Measurements from ENCODE around the gene ZNF106. TPM values are rescaled to one million over a fixed set of nuclear protein-coding genes. Genes with fewer than 3 reads are reported as not detected.

ZNF106 gene
- total and polyA plus RNA-seq, 7 donors: 10.9 to 107 (median 69.4) TPM

DNA sequence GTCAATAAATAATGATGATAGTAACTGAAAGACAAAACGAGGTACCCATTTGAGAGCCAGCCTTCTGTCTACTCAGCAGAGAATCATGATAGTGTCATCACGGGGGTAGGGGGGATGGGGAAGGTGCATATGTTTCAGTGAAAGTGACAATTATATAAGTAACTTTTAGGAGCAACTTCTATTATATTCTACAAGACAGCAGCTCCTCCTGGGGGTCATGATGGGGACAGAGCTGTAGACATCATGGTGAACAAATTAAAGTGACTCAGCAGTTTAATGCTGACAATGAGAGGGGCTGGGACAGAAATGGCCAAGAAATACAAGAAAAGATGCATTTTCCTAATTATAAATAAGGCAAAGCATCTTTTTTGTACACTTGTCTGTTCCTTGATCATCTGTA lies 119.8 kb downstream of the ZNF106 start:
- TF ChIP-seq POLR2AphosphoS5 (IDR thresholded peaks at IDR 0.05) (no peak), POLR2A (IDR thresholded peaks at IDR 0.05) (no peak), EP300 (IDR thresholded peaks at IDR 0.05) (no peak)
- TF ChIP-seq, protein P1, sequence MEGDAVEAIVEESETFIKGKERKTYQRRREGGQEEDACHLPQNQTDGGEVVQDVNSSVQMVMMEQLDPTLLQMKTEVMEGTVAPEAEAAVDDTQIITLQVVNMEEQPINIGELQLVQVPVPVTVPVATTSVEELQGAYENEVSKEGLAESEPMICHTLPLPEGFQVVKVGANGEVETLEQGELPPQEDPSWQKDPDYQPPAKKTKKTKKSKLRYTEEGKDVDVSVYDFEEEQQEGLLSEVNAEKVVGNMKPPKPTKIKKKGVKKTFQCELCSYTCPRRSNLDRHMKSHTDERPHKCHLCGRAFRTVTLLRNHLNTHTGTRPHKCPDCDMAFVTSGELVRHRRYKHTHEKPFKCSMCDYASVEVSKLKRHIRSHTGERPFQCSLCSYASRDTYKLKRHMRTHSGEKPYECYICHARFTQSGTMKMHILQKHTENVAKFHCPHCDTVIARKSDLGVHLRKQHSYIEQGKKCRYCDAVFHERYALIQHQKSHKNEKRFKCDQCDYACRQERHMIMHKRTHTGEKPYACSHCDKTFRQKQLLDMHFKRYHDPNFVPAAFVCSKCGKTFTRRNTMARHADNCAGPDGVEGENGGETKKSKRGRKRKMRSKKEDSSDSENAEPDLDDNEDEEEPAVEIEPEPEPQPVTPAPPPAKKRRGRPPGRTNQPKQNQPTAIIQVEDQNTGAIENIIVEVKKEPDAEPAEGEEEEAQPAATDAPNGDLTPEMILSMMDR (IDR thresholded peaks at IDR 0.05): no peak
- no peak for DNase-seq
- H3K27ac ChIP-seq: no peak overlapping the region
- no peaks in the 10 kb centered on the region for H3K36me3 ChIP-seq
- no peaks in the 10 kb centered on the region for H3K4me1 ChIP-seq
- H3K9me3 ChIP-seq: no peaks in the 10 kb centered on the region
- 64 to 81% methylated on average over 2 of the region's 2 CpGs for WGBS, 2 donors
- intact Hi-C loops (cut with DNase I): no loop called here
- H3K27me3 ChIP-seq: no peaks in the 10 kb centered on the region
- H3K4me3 ChIP-seq: no peak overlapping the region

DNA sequence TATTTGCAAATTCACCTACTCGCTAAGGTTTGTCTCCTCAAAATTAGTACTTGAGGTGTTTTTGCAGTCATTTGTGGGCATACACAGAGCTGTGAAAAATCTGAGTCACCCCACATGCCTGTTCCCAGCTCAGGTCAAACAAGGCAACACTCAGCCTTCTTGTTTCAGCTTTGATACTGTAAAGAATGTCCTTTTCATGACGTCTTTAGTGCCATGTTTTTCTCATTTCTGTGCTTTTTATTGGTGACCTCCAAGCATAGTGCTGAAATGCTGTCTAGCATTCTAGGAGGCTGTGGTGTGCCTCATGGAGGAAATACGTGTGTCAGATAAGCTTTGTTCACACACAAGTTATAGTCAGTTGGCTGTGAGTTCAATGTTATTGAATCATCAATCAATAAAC lies 122.8 kb downstream of the ZNF106 start:
- H3K27me3 ChIP-seq: no peaks in the 10 kb centered on the region
- TF ChIP-seq EP300 (IDR thresholded peaks at IDR 0.05) (no peak), POLR2AphosphoS5 (IDR thresholded peaks at IDR 0.05) (no peak), POLR2A (IDR thresholded peaks at IDR 0.05) (no peak)
- TF ChIP-seq, protein P1 (IDR thresholded peaks at IDR 0.05): no peak
- no peak overlapping the region for H3K27ac ChIP-seq
- H3K4me3 ChIP-seq: no peak overlapping the region
- H3K36me3 ChIP-seq: no peaks in the 10 kb centered on the region
- no peaks in the 10 kb centered on the region for H3K4me1 ChIP-seq
- no peaks in the 10 kb centered on the region for H3K9me3 ChIP-seq
- DNase-seq: no peak
- intact Hi-C loops (cut with DNase I): no loop called here
- 89 to 92% methylated on average over 3 of the region's 3 CpGs for WGBS, 2 donors

DNA sequence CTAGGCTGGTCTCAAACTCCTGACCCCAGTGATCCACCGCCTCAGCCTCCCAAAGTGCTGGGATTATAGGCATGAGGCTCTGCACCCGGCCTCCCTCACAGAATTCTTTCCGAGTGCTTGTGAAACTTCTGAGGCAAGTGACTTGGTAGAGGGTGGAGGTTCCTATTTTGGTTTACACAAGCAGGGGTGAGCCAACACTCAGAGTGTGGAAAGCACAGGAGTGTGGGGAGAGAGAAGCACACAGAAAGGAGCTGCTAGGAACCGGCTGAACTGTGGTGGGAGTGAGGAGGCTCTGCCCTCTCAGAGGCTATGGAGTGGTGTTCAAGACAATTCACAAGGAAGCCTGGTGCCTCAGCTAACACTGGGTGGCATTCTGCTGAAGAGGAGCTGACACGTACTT lies 123.9 kb downstream of the ZNF106 start:
- DNase-seq: no peak
- no peaks in the 10 kb centered on the region for H3K4me1 ChIP-seq
- no peak for TF ChIP-seq POLR2AphosphoS5 (IDR thresholded peaks at IDR 0.05)
- TF ChIP-seq EP300 (IDR thresholded peaks at IDR 0.05): no peak
- TF ChIP-seq POLR2A (IDR thresholded peaks at IDR 0.05): no peak
- TF ChIP-seq, protein P1 (IDR thresholded peaks at IDR 0.05): no peak
- H3K27me3 ChIP-seq: no peaks in the 10 kb centered on the region
- H3K27ac ChIP-seq: no peak overlapping the region
- no peaks in the 10 kb centered on the region for H3K36me3 ChIP-seq
- H3K9me3 ChIP-seq: no peaks in the 10 kb centered on the region
- intact Hi-C loops (cut with DNase I): no loop called here
- H3K4me3 ChIP-seq: no peak overlapping the region
- 80 to 86% methylated on average over 5 of the region's 5 CpGs for WGBS, 2 donors

DNA sequence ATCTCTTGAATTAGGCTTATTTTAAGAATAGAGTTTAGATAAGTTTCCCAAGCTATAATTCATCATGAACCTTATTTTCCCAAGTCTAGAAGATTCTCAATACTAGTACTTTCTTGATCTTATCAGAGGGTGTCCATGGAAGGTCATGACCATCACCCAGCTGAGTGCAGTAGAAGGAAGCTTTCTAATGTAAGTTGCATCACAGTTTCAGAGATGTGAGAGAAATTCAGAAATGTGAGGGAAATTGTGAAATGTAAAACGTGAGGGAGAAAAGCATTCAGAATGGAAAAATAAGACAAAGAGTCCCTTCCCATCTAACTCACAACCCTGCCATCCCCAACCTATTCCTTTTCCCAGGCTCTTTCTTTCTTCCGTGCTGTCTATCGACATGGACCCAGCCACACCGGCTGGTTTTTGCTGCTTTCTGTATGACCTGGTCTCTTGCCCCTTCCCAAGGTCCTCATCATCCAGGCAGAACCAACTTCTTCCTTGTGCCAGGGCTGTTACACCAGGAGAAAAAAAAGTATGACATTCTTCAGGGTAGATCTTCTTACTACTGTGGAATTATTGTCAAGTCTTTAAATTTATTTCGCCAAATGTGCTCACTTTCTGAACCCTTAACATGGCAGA lies 124.9 kb downstream of the ZNF106 start:
- no peaks in the 10 kb centered on the region for H3K4me1 ChIP-seq
- no peaks in the 10 kb centered on the region for H3K27me3 ChIP-seq
- TF ChIP-seq EP300 (IDR thresholded peaks at IDR 0.05): no peak
- TF ChIP-seq POLR2AphosphoS5 (IDR thresholded peaks at IDR 0.05): no peak
- TF ChIP-seq POLR2A (IDR thresholded peaks at IDR 0.05): no peak
- TF ChIP-seq, protein P1 (IDR thresholded peaks at IDR 0.05): no peak
- WGBS, 2 donors: 92 to 94% methylated on average over 5 of the region's 5 CpGs
- H3K9me3 ChIP-seq: no peaks in the 10 kb centered on the region
- no peaks in the 10 kb centered on the region for H3K36me3 ChIP-seq
- DNase-seq: no peak
- H3K27ac ChIP-seq: no peak overlapping the region
- intact Hi-C loops (cut with DNase I): no loop called here
- no peak overlapping the region for H3K4me3 ChIP-seq

DNA sequence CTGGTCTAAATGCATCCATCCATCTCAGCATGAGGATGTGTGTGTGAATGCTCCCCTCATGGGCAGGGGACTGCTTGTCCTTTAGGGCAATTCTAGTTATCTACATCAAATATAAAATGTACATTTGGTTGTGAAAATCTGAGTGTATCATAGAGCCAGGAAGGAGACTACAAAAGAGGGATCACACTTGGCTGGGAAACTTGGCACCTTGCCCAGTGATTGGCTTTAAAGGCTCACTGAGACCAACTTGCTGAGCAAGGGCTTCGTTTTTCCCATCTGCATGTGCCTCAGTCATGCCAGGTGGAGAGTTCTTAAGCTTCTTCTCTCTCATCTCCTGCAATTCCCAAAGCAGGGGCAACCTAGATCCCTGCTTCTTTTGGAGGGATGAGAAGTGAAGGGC lies 126.4 kb downstream of the ZNF106 start:
- Histone ChIP-seq H3K9me3 (no peaks in the 10 kb centered on the region), H3K27me3 (no peaks in the 10 kb centered on the region), H3K4me1 (no peaks in the 10 kb centered on the region), H3K36me3 (peaks cover 0 to 7% (median 0%) of the 10 kb centered on the region in 4 donors), H3K4me3 (no peak overlapping the region), H3K27ac (no peak overlapping the region)
- TF ChIP-seq EP300 (IDR thresholded peaks at IDR 0.05) (no peak), POLR2A (IDR thresholded peaks at IDR 0.05) (no peak), POLR2AphosphoS5 (IDR thresholded peaks at IDR 0.05) (no peak)
- TF ChIP-seq, protein P1 (IDR thresholded peaks at IDR 0.05): no peak
- intact Hi-C loops (cut with DNase I): no loop called here
- no peak for DNase-seq
- WGBS, 2 donors: 47 to 57% methylated on average over 1 of the region's 1 CpG

All from sigmoid colon (tissue), 7 donors.